Psoas muscle (tissue), 8 donors: ENCODE data around the gene GABPB2. TPM values are rescaled to one million over a fixed set of nuclear protein-coding genes. Genes with fewer than 3 reads are reported as not detected.

Experiments used
- ATAC-seq, 4 donors: fragments of 200-7000 bp; cut with Tn5 transposase; one replicate each; pipeline ENCODE4 v1.9.1; 2020; ENCODE audit warnings: moderate library complexity in 3 of 4, mild to moderate bottlenecking in 2 of 4
- DNase-seq, 2 donors: peaks; one replicate each; pipeline ENCODE4 v3.0.0-alpha.2; 2020
- H3K27ac ChIP-seq: fragments of 200-600 bp; one replicate; pipeline ENCODE4 v1.8.0; 2022
- H3K27me3 ChIP-seq, 3 donors: fragments of 200-600 bp in 1 of 3; one replicate each; pipeline versions ENCODE4 v1.6.1 to v1.8.0; 2013 to 2022; ENCODE audit warnings: low read length in 2 of 3, mild to moderate bottlenecking in 2 of 3, moderate library complexity in 1 of 3; ENCODE audit not compliant: insufficient read depth in 3 of 3
- H3K36me3 ChIP-seq, 2 donors: fragments of 200-600 bp in 1 of 2; one replicate each; pipeline versions ENCODE4 v1.6.1 to v1.8.0; 2013 to 2022; ENCODE audit warnings: low read depth in 1 of 2, mild to moderate bottlenecking in 1 of 2, moderate library complexity in 1 of 2; ENCODE audit not compliant: insufficient read depth in 1 of 2
- H3K4me1 ChIP-seq: fragments of 200-600 bp; one replicate; pipeline ENCODE4 v1.8.0; 2022
- H3K4me3 ChIP-seq: fragments of 200-600 bp; one replicate; pipeline ENCODE4 v1.8.0; 2022; ENCODE audit warnings: mild to moderate bottlenecking
- H3K9me3 ChIP-seq: fragments of 200-600 bp; one replicate; pipeline ENCODE4 v1.8.0; 2022
- WGBS, 3 donors: extraction: QIAGEN DNeasy Blood & Tissue Kit; methylation state at CpG; one replicate each; pipeline versions ENCODE4 v1.1.6 to v1.1.7; 2013; 5-methylcytosine and 5-hydroxymethylcytosine counted together
- intact Hi-C, 2 donors: fragments of 100-400 bp; cut with DNase I; formaldehyde crosslinking; loops; one replicate each; pipeline versions ENCODE4 v1.11.0 to v1.14.2; 2022
- polyA plus RNA-seq, 3 donors: library from polyadenylated mRNA; stranded (reverse); fragments of 200-250 nt; gene quantifications; one replicate each; pipeline ENCODE4 v1.2.3, GENCODE V29; 2013
- total RNA-seq, 4 donors: library from RNA; stranded (reverse); fragmentation: NEBNext Ultra II Directional in 2 of 4; extraction: Animal tissue kit (Norgen Biotek cat#: 25700) in 2 of 4; gene quantifications; one replicate each; pipeline versions ENCODE4 v1.2.1 to v1.2.4, GENCODE V29; 2021 to 2023
- TF ChIP-seq, protein P1 (sequence below): fragments of 200-600 bp; IDR thresholded peaks from one replicate; pipeline ENCODE4 v1.8.0; 2022; ENCODE audit warnings: antibody characterized with exemption
- donor health status: healthy with polysubstance abuse.
- donor health status: DM: no; HTN: no; CAD: no; lungs with moderate emphysema.
- donor health status: Bipolar disorder and iron deficiency.
- donor health status: healthy.
- donor health status: DM: yes; HTN: yes; CAD: no.
- donor health status: DM: no; HTN: no; CAD: no.
- donor health status: DM: no; HTN: no; CAD: no.
- donor health status: DM: yes; HTN: yes; CAD: no.

GABPB2 gene
- total and polyA plus RNA-seq, 7 donors: 2.6 to 15.9 (median 8.2) TPM

DNA sequence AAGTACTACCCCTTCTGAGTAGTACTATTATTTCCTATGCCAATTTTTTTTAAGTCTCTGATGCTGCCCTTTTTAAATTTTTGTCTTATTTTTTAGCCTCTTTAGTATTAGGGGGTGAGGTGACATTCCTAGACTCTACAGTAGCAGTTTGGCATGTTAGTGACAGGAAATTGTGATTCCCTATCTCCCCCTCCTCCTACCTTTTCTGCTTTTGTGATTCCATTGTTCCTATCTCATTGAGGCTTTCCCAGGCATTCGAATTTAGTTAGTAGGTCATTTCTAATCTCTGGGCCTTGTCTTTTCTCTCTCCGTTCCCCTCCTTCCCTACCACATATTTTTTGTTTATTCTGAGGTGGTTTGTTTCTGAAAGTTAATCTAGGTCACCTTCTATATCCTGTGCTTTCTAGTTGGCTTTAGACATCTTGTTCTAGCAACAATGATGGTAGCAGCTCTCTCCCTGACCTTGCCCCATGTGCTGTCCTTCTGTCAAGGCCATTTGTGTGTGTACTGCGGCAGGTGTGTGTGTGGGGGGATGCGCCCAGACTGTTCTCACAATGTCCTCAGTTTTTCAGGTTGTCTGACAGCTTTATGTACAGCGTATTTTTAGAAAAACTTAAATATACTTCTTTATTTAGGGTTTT is 54.3 kb downstream of the GABPB2 start:
- no peaks in the 10 kb centered on the region for H3K4me1 ChIP-seq
- ATAC-seq (no peak), DNase-seq (no peak)
- WGBS, 3 donors: 76 to 77% (median 76%) methylated on average over 5 of the region's 5 CpGs
- no peaks in the 10 kb centered on the region for H3K9me3 ChIP-seq
- TF ChIP-seq, protein P1, sequence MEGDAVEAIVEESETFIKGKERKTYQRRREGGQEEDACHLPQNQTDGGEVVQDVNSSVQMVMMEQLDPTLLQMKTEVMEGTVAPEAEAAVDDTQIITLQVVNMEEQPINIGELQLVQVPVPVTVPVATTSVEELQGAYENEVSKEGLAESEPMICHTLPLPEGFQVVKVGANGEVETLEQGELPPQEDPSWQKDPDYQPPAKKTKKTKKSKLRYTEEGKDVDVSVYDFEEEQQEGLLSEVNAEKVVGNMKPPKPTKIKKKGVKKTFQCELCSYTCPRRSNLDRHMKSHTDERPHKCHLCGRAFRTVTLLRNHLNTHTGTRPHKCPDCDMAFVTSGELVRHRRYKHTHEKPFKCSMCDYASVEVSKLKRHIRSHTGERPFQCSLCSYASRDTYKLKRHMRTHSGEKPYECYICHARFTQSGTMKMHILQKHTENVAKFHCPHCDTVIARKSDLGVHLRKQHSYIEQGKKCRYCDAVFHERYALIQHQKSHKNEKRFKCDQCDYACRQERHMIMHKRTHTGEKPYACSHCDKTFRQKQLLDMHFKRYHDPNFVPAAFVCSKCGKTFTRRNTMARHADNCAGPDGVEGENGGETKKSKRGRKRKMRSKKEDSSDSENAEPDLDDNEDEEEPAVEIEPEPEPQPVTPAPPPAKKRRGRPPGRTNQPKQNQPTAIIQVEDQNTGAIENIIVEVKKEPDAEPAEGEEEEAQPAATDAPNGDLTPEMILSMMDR: no peak
- peaks cover 4 to 23% of the 10 kb centered on the region in 2 donors for H3K36me3 ChIP-seq
- H3K27ac ChIP-seq: no peak overlapping the region
- H3K27me3 ChIP-seq: no peaks in the 10 kb centered on the region
- intact Hi-C loops: loop anchor here in 1 of 2 donors (5.0 kb wide), 1 partner anchor 53 kb away; the partner anchor contains the start of gene GABPB2
- H3K4me3 ChIP-seq: no peak overlapping the region

DNA sequence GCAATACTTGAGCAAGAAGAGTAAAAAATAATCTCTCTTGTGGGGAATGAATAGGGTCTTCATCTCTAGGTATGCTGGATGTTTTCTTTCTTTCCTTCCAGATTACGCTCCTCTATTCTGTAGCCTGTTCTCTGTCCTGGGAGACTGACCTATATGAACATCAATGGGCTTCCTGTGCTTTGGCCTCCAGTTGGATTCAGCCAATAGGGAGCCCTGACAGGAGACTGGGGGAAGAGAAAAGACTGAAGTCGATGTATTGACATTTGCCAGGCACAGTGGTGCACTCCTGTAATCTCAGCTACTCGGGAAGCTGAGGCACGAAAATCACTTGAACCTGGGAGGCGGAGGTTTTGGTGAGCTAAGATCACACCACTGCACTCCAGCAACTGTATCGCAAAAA is 58.2 kb downstream of the GABPB2 start:
- Histone ChIP-seq H3K4me3 (no peak overlapping the region), H3K27ac (no peak overlapping the region), H3K27me3 (no peaks in the 10 kb centered on the region), H3K36me3 (peaks cover 0 to 21% of the 10 kb centered on the region in 2 donors), H3K4me1 (peaks cover 4% of the 10 kb centered on the region), H3K9me3 (no peaks in the 10 kb centered on the region)
- ATAC-seq: peak in 1 of 4 donors; percentile 20
- DNase-seq: no peak
- WGBS, 3 donors: 50 to 66% (median 58%) methylated on average over 5 to 6 of the region's 6 CpGs
- TF ChIP-seq, protein P1: no peak
- intact Hi-C loops: loop anchor here in 1 of 2 donors (5.0 kb wide), 1 partner anchor 56 kb away; the partner anchor contains the start of gene GABPB2

DNA sequence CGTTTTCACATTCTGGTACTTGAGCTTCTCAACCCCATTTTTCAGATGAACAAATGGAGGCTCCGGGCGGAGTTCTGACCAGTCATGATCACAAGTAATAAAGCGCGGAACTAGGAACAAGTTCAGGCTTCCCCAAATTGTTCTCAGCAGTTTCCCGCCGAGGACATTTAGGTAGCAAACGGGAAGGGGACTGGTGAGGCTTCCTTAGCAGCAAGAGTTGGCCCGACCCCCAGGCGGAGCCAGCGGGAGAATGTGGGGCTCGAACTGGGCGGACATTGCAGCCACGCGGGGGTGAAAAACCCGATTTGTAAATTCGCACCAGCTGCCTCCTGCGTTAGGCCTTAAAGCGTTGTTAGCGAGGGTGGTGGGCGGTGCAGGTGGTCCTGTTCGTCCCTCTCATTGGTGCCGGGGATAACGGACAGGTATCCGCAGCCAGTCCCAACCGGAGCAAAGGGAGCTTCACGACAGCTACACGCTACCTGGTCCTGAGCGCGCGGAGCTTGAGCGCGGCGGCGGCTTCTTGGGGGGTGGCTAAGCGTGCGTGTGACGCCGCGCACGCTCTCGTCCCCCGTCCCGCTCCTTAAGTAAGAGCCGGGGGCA is 60.5 kb downstream of the GABPB2 start:
- intact Hi-C loops: no loop called here
- DNase-seq: peak; percentile 77 to 87
- 36 to 50% (median 38%) methylated on average over 45 of the region's 45 CpGs for WGBS, 3 donors

DNA sequence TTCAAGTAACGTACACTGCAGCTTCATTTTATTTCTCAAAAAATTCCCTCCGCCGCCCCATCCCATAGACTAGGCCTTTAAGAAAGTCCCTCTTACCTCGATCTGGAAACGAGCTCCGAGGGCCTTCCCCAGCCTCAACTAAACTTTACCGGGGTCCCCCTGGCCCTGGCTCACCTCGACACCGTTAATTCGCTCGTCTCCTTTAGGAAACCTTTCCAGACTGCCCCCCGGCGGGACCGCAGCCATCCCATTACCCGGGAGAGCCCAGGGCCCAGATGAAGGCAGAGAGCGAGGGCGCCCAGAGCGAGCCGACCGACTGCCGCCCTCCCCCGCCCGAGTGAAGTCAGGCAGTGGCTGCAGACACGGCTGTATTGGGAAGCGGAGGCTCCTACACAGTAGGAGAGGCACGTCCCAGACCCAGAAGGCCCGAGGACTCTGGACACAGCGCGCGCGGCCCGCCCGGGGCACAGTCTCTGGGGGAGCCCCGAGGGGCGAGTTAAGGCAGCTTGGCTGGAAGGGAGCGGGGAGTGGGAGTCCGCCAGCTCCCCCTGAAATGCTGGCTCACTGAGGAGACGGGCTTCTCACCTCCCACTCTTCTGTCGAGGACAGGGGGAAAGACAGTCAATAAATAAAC is 61.3 kb downstream of the GABPB2 start:
- no peaks in the 10 kb centered on the region for H3K27me3 ChIP-seq
- TF ChIP-seq, protein P1: no peak
- peak overlapping the region; percentile 54 for H3K27ac ChIP-seq
- 50 to 62% (median 57%) methylated on average over 39 of the region's 39 CpGs for WGBS, 3 donors
- H3K36me3 ChIP-seq: peaks cover 0 to 51% of the 10 kb centered on the region in 2 donors
- H3K9me3 ChIP-seq: no peaks in the 10 kb centered on the region
- DNase-seq: peak; percentile 39 to 66
- ATAC-seq: peak in 3 of 4 donors; percentile 9 to 38 (median 32)
- intact Hi-C loops: no loop called here
- H3K4me3 ChIP-seq: peak overlapping the region; percentile 50
- peaks cover 4% of the 10 kb centered on the region for H3K4me1 ChIP-seq

More for the DNA sequence above, 60.5 kb downstream of the GABPB2 start:
- Histone ChIP-seq H3K4me3 (peak overlapping the region; percentile 50), H3K27ac (peak overlapping the region; percentile 54), H3K4me1 (peaks cover 4% of the 10 kb centered on the region), H3K27me3 (no peaks in the 10 kb centered on the region), H3K36me3 (peaks cover 0 to 44% of the 10 kb centered on the region in 2 donors), H3K9me3 (no peaks in the 10 kb centered on the region)
- ATAC-seq: peak; percentile 53 to 71 (median 63)
- TF ChIP-seq, protein P1: no peak
